Right atrium auricular region (tissue), 2 donors: ENCODE data around the gene APP. TPM values are rescaled to one million over a fixed set of nuclear protein-coding genes. Genes with fewer than 3 reads are reported as not detected.
A peak's percentile ranks its signal among the peaks of the same experiment; 100 is the strongest.
"Not testable (repeated sequence)": the region's sequence is repeated elsewhere in the genome, so short reads cannot be mapped to it uniquely, and the experiment has no call there.

Experiments used
- DNase-seq: peaks from one replicate; pipeline ENCODE4 v3.0.0-alpha.2; 2019; ENCODE audit warnings: low spot score
- H3K27ac ChIP-seq, 2 donors: fragments of 200-600 bp; sonication (generic); 1 replicate in 1 of 2; 2 replicates in 1 of 2; pipeline ENCODE4 v1.5.1; 2016 to 2019
- H3K27me3 ChIP-seq, 2 donors: fragments of 200-600 bp; sonication (generic); one replicate each; pipeline versions ENCODE4 v1.5.1 to v1.6.0; 2017 to 2019
- H3K36me3 ChIP-seq: fragments of 200-600 bp; sonication (generic); one replicate; pipeline ENCODE4 v1.5.1; 2016
- H3K4me1 ChIP-seq, 2 donors: fragments of 200-600 bp; sonication (generic); one replicate each; pipeline versions ENCODE4 v1.5.1 to v1.6.0; 2017 to 2019
- H3K4me3 ChIP-seq, 2 donors: fragments of 200-600 bp; sonication (generic); 1 replicate in 1 of 2; 2 replicates in 1 of 2; pipeline ENCODE4 v1.5.1; 2017 to 2019; ENCODE audit warnings: mild to moderate bottlenecking in 1 of 2, moderate library complexity in 1 of 2
- H3K9me3 ChIP-seq, 2 donors: fragments of 200-600 bp; sonication (generic); one replicate each; pipeline ENCODE4 v1.5.1; 2019
- total RNA-seq, 2 donors: library from RNA; depleted of rRNA; stranded (reverse); fragments of >200 nt; gene quantifications; one replicate each; pipeline ENCODE4 v1.1.0, GENCODE V29; 2016
- TF ChIP-seq, protein P1 (sequence below), 2 donors: fragments of 200-600 bp; sonication (generic); IDR thresholded peaks; one replicate each; pipeline ENCODE4 v1.5.1; 2019; ENCODE audit warnings: antibody characterized with exemption in 2 of 2

Gene APP
- total RNA-seq, 2 donors from 2014 or later = 326 to 389 TPM

DNA sequence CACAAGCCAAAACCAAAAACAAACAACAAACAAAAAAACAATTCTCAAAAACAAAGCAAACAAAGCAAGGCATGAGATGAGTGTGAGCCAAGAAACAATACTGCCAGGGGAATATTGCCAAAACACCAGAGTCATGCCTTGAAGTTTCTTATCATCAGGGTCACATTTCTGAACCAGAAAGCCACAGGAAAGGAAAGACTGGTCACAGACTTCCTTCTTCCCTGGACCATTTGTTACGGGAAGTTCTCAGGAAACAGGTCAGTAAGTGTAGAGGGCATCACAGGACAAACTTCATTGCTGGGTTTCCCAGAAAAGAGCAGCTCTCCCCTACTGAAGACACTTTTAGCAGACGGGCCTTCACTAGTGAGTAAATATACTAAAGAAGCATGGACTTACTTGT lies 244.6 kb downstream of the APP start:
- Histone ChIP-seq H3K4me3 (no peak overlapping the region), H3K36me3 (no peaks in the 10 kb centered on the region), H3K27me3 (no peaks in the 10 kb centered on the region), H3K4me1 (peaks cover 0 to 25% of the 10 kb centered on the region in 2 donors), H3K27ac (peak overlapping the region; percentile 55 to 65), H3K9me3 (no peaks in the 10 kb centered on the region)
- DNase-seq = no peak
- TF ChIP-seq, protein P1, sequence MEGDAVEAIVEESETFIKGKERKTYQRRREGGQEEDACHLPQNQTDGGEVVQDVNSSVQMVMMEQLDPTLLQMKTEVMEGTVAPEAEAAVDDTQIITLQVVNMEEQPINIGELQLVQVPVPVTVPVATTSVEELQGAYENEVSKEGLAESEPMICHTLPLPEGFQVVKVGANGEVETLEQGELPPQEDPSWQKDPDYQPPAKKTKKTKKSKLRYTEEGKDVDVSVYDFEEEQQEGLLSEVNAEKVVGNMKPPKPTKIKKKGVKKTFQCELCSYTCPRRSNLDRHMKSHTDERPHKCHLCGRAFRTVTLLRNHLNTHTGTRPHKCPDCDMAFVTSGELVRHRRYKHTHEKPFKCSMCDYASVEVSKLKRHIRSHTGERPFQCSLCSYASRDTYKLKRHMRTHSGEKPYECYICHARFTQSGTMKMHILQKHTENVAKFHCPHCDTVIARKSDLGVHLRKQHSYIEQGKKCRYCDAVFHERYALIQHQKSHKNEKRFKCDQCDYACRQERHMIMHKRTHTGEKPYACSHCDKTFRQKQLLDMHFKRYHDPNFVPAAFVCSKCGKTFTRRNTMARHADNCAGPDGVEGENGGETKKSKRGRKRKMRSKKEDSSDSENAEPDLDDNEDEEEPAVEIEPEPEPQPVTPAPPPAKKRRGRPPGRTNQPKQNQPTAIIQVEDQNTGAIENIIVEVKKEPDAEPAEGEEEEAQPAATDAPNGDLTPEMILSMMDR (IDR thresholded peaks at IDR 0.05) = no peak

DNA sequence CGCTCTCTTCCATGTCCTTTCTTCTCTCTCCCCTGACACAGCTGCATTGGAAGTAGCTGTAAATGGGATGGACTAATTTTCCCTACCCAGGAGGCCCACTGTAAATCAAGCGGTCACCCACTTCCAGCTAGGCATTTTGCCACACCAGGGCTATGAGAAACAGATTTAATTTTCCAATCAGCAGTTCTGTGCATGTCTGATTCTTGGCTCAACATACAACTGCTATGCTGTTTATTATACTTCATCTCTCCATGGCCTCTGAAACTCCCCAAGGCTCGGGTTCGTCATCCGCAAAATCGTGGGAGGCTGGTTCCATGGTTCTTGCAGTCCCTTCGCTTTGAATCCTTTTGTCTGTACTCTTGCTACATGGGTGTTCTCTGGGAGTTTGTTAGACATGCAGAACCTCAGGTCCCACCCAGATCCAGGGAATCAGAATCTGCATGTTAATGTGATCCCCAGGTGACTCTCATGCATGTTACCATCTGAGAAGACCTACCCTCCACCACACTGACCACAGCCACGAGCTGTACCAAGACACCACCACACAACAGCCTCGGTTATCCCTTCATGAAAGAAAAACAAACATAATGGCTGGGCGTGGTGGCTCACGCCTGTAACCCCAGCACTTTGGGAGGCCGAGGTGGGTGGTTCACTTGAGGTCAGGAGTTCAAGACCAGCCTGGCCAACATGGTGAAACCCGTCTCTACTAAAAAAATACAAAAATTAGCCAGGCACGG lies 245.3 kb downstream of the APP start:
- no peak for DNase-seq

DNA sequence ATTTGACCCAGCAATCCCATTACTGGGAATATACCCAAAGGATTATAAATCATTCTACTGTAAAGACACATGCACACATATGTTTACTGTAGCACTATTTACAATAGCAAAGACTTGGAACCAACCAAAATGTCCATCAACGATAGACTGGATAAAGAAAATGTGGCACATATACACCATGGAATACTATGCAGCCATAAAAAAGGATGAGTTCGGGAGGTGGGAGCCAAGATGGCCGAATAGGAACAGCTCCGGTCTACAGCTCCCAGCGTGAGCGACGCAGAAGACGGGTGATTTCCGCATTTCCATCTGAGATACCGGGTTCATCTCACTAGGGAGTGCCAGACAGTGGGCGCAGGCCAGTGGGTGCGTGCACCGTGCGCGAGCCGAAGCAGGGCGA lies 252.4 kb downstream of the APP start:
- not testable (repeated sequence) for H3K9me3 ChIP-seq, DNase-seq, H3K27me3 ChIP-seq, H3K36me3 ChIP-seq, H3K4me1 ChIP-seq, H3K27ac ChIP-seq, H3K4me3 ChIP-seq

More for the DNA sequence above, 245.3 kb downstream of the APP start:
- Histone ChIP-seq H3K27ac (peak overlapping the region; percentile 32 to 40), H3K36me3 (no peaks in the 10 kb centered on the region), H3K4me1 (peaks cover 0 to 23% of the 10 kb centered on the region in 2 donors), H3K9me3 (no peaks in the 10 kb centered on the region), H3K4me3 (no peak overlapping the region), H3K27me3 (no peaks in the 10 kb centered on the region)
- TF ChIP-seq, protein P1 (IDR thresholded peaks at IDR 0.05) = no peak

DNA sequence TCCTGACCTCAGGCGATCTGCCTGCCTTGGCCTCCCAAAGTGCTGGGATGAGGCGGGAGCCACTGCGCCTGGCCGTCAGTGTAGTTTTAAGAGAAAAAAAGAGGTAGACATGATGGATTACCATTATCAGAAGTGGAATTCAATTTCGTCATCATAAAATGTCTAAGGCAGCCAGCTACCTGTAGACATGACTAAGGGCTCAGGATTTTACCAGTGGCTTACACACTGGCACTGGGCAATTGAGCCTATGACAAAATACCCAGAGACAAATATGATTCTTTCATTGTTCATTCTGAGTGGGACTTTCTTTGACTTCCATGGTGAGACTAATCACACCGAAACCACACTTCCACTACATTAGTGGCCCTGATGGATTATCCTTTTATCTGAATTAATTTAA lies 254.3 kb downstream of the APP start:
- no peaks in the 10 kb centered on the region for H3K27me3 ChIP-seq
- H3K4me1 ChIP-seq = peaks cover 0 to 15% of the 10 kb centered on the region in 2 donors
- DNase-seq = no peak
- no peak overlapping the region for H3K27ac ChIP-seq
- H3K9me3 ChIP-seq = no peaks in the 10 kb centered on the region
- no peak overlapping the region for H3K4me3 ChIP-seq
- TF ChIP-seq, protein P1 (IDR thresholded peaks at IDR 0.05) = no peak
- H3K36me3 ChIP-seq = no peaks in the 10 kb centered on the region

DNA sequence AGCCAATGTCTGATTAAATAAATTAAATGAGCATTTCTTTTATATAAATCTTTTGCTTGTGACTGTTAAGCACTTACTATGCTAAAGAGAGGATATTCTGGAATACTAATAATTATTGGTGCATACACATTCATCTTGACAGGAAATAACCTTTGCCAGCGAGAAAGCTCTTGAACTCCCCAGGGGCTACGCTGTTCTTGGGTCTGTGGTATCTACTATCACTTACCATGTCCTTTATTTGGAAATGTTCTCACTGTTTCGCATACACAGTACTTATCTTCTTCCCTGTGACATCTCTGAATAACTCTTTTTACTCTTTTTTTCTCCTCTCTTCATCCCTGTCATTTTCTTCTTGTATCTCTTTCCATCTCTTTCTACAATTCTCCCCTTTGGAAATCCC lies 257.1 kb downstream of the APP start:
- H3K27ac ChIP-seq = no peak overlapping the region
- DNase-seq = no peak
- H3K9me3 ChIP-seq = no peaks in the 10 kb centered on the region
- no peaks in the 10 kb centered on the region for H3K36me3 ChIP-seq
- peaks cover 0 to 15% of the 10 kb centered on the region in 2 donors for H3K4me1 ChIP-seq
- no peak overlapping the region for H3K4me3 ChIP-seq
- no peaks in the 10 kb centered on the region for H3K27me3 ChIP-seq
- TF ChIP-seq, protein P1 (IDR thresholded peaks at IDR 0.05) = no peak

DNA sequence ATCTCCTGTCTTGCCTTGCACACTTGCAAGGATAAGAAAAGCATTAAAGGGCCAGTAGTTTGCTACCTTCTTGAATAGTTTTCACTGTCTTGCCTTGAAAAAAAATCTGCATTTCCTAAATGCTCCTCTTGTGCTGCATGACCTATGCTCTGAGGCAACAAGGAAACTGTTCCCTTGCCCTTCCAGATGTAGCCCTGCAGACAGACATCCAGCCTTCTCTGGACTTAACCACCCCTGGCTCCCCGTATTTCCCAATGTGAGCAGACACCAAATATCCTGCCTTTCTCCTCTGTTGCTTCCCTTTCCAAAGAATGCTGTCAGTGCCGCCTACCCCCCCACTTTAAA lies 258.2 kb downstream of the APP start:
- TF ChIP-seq, protein P1 (IDR thresholded peaks at IDR 0.05) = no peak
- no peaks in the 10 kb centered on the region for H3K9me3 ChIP-seq
- peaks cover 0 to 24% of the 10 kb centered on the region in 2 donors for H3K4me1 ChIP-seq
- H3K36me3 ChIP-seq = no peaks in the 10 kb centered on the region
- no peak for DNase-seq
- no peaks in the 10 kb centered on the region for H3K27me3 ChIP-seq
- no peak overlapping the region for H3K27ac ChIP-seq
- H3K4me3 ChIP-seq = no peak overlapping the region
